Measurements from ENCODE around the gene ASCL3. TPM values are rescaled to one million over a fixed set of nuclear protein-coding genes. Genes with fewer than 3 reads are reported as not detected.

The ASCL3 gene
- total and polyA plus RNA-seq, 8 donors = 0.21 to 0.60 (median 0.26) TPM; not detected in 5

DNA sequence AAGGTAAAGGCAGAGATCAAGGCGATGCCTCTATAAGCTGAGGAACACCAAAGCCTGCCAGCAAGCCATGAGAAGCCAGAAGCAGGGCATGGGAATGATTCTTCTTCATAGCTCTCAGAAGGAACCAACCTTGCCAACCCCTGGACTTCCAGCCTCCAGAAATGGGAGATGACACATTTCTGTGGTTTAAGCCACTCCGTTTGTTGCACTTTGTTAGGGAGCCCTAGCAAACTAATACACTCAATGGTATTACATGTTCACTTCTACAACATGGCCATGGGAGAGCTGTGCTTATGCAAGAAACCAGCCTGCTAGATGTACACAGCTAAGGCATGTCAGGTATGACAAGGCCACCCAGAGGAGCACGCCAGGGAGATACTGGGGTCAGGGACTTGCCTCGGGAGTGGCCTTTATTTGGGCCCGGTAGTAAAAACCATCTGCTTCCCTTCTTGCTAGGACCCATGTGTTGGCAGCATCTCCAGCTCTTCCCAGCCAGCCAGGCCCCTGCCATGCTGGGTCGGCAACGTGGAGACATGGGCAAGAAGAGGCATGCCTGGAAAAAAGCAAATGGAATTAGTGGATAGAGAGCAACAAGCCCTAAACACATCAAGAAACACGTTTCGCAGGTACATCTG is 13.7 kb downstream of the ASCL3 start:
- H3K9me3 ChIP-seq = no peaks in the 10 kb centered on the region
- DNase-seq (no peak), ATAC-seq (no peak)
- TF ChIP-seq, protein P1, sequence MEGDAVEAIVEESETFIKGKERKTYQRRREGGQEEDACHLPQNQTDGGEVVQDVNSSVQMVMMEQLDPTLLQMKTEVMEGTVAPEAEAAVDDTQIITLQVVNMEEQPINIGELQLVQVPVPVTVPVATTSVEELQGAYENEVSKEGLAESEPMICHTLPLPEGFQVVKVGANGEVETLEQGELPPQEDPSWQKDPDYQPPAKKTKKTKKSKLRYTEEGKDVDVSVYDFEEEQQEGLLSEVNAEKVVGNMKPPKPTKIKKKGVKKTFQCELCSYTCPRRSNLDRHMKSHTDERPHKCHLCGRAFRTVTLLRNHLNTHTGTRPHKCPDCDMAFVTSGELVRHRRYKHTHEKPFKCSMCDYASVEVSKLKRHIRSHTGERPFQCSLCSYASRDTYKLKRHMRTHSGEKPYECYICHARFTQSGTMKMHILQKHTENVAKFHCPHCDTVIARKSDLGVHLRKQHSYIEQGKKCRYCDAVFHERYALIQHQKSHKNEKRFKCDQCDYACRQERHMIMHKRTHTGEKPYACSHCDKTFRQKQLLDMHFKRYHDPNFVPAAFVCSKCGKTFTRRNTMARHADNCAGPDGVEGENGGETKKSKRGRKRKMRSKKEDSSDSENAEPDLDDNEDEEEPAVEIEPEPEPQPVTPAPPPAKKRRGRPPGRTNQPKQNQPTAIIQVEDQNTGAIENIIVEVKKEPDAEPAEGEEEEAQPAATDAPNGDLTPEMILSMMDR (IDR thresholded peaks at IDR 0.05) = no peak
- no peaks in the 10 kb centered on the region for H3K27me3 ChIP-seq
- H3K4me3 ChIP-seq = no peak overlapping the region
- peaks cover 0 to 9% of the 10 kb centered on the region in 2 donors for H3K36me3 ChIP-seq
- H3K27ac ChIP-seq = no peak overlapping the region
- intact Hi-C loops (cut with DNase I) = no loop called here
- no peaks in the 10 kb centered on the region for H3K4me1 ChIP-seq

DNA sequence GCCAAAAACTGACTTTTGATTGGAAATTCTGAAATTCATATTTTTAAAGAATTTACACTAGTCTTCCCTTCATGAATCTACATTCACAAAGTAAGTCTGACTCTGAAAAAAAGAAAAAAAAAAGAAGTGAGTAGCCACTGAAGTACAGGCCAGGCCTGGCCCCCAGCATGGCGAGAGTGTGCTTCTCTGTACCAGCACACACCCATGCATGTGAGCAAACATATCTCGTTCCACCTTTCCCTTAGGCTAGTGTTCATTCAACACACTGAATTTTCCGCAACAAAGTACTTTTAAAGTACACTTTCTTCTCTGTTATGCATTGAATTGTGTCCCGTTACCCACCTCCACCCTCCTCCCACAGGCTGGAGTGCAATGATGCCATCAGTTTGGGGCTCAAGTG is 14.6 kb downstream of the ASCL3 start:
- H3K4me1 ChIP-seq = no peaks in the 10 kb centered on the region
- ATAC-seq (no peak), DNase-seq (no peak)
- H3K27me3 ChIP-seq = no peaks in the 10 kb centered on the region
- intact Hi-C loops (cut with DNase I) = no loop called here
- TF ChIP-seq, protein P1 (IDR thresholded peaks at IDR 0.05) = no peak
- H3K4me3 ChIP-seq = no peak overlapping the region
- H3K36me3 ChIP-seq = peaks cover 0 to 13% of the 10 kb centered on the region in 2 donors
- H3K27ac ChIP-seq = no peak overlapping the region
- no peaks in the 10 kb centered on the region for H3K9me3 ChIP-seq

DNA sequence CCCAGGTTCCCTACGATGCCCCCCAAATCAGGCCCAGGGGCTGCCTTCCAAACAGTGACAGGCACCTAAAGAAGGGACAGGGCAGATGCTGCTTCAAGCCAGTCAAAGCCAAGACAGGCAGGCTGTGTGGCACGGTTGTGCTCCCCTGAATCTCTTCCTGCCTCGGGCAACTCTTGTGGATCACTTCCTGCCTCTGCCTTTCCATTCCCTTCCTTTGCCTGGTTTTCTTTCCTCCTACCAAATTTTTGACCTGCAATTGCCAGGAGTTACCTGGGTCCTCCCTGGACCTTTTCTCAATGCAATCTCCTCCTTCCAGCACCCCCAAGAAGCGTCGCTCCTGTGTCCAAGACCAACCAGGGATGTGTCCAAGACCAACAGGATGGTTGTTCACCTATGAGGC is 15.6 kb downstream of the ASCL3 start:
- no peak overlapping the region for H3K27ac ChIP-seq
- no peak overlapping the region for H3K4me3 ChIP-seq
- no peaks in the 10 kb centered on the region for H3K27me3 ChIP-seq
- H3K9me3 ChIP-seq = no peaks in the 10 kb centered on the region
- H3K4me1 ChIP-seq = no peaks in the 10 kb centered on the region
- DNase-seq = no peak
- ATAC-seq = no peak
- TF ChIP-seq, protein P1 (IDR thresholded peaks at IDR 0.05) = no peak
- intact Hi-C loops (cut with DNase I) = no loop called here
- peaks cover 0 to 23% of the 10 kb centered on the region in 2 donors for H3K36me3 ChIP-seq

DNA sequence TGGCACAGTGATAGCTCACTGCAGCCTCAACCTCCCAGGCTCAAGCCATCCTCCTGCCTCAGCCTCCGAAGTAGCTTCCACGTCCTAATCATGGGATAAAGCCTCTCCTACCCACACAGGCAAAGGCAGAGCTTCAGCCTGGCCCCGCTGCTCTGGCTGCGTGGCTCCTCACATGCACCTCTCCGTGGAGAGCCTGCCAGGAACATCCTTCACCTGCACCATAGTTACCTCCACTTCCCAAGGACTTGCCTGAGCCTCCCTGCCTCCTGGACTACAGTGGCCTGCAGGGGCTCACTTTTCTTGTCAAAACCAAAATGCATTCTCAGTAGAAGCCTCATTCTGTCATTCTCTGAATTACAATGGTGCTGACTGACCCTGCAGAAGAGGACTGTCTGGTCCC is 16.6 kb downstream of the ASCL3 start:
- H3K4me1 ChIP-seq = no peaks in the 10 kb centered on the region
- TF ChIP-seq, protein P1 (IDR thresholded peaks at IDR 0.05) = no peak
- H3K36me3 ChIP-seq = peaks cover 0 to 33% of the 10 kb centered on the region in 2 donors
- ATAC-seq = no peak
- H3K27me3 ChIP-seq = no peaks in the 10 kb centered on the region
- no peak overlapping the region for H3K27ac ChIP-seq
- intact Hi-C loops (cut with DNase I) = no loop called here
- no peaks in the 10 kb centered on the region for H3K9me3 ChIP-seq
- no peak overlapping the region for H3K4me3 ChIP-seq
- peak in 1 of 4 donors; percentile 31 for DNase-seq

DNA sequence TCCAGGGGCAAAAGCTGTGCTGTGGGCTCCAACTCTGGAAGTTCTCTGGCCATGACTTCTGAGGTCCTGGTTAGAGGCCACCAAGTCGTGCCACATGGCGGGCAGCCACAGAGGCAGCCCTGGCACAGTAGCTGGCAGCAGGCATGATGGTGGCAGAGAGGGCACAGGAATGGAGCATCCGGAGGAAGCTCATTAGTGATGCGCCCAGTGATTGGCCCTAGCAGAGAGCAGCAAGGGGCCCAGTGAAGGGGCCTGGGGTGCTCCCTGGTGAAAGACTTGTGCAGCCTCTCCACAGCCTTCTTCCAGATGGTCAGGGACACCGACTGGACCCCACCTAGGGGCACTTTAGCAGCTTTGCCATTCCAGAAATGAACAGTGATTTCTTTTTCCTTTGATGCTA is 17.1 kb downstream of the ASCL3 start:
- peaks cover 0 to 38% of the 10 kb centered on the region in 2 donors for H3K36me3 ChIP-seq
- no peak overlapping the region for H3K4me3 ChIP-seq
- intact Hi-C loops (cut with DNase I) = no loop called here
- H3K27ac ChIP-seq = no peak overlapping the region
- TF ChIP-seq, protein P1 (IDR thresholded peaks at IDR 0.05) = no peak
- DNase-seq (no peak), ATAC-seq (no peak)
- H3K9me3 ChIP-seq = no peaks in the 10 kb centered on the region
- no peaks in the 10 kb centered on the region for H3K27me3 ChIP-seq
- H3K4me1 ChIP-seq = no peaks in the 10 kb centered on the region

Data from left lung (tissue), 10 donors.